RPMI8226 (cell line): ENCODE data around the gene SLC12A2.

Source experiments
- DNase-seq: peaks from one replicate; pipeline ENCODE4 v3.0.0-alpha.2; 2015

The SLC12A2 gene

GRCh38 chr5:128174951-128175350 is 91.4 kb downstream of the SLC12A2 start:
- DNase-seq = no peak

GRCh38 chr5:128192368-128192767 is 108.8 kb downstream of the SLC12A2 start:
- DNase-seq = no peak

GRCh38 chr5:128193665-128194390 is 110.3 kb downstream of the SLC12A2 start:
- DNase-seq = no peak

GRCh38 chr5:128195316-128195715 is 111.8 kb downstream of the SLC12A2 start:
- DNase-seq = no peak

- DNase-seq = no peak
Observed at GRCh38 chr5:128196080-128196479, 112.5 kb downstream of the SLC12A2 start.

GRCh38 chr5:128196791-128197190 is 113.2 kb downstream of the SLC12A2 start:
- no peak for DNase-seq

- DNase-seq = no peak
Observed at GRCh38 chr5:128197896-128198522, 114.4 kb downstream of the SLC12A2 start.

GRCh38 chr5:128199104-128199503 is 115.5 kb downstream of the SLC12A2 start:
- DNase-seq = no peak

GRCh38 chr5:128199611-128200010 is 116.0 kb downstream of the SLC12A2 start:
- DNase-seq = no peak

GRCh38 chr5:128201065-128201926 is 117.7 kb downstream of the SLC12A2 start:
- DNase-seq = peak; percentile 82

- DNase-seq = no peak
Observed at GRCh38 chr5:128202320-128202719, 118.8 kb downstream of the SLC12A2 start.

GRCh38 chr5:128208436-128208835 is 124.9 kb downstream of the SLC12A2 start:
- DNase-seq = no peak

- no peak for DNase-seq
Observed at GRCh38 chr5:128212191-128212806, 128.7 kb downstream of the SLC12A2 start.

GRCh38 chr5:128213340-128213739 is 129.8 kb downstream of the SLC12A2 start:
- DNase-seq = peak; percentile 57

- DNase-seq = no peak
Observed at GRCh38 chr5:128213833-128214232, 130.3 kb downstream of the SLC12A2 start.

- no peak for DNase-seq
Observed at GRCh38 chr5:128216285-128216684, 132.7 kb downstream of the SLC12A2 start.

- no peak for DNase-seq
Observed at GRCh38 chr5:128216860-128217531, 133.4 kb downstream of the SLC12A2 start.

GRCh38 chr5:128220841-128221240 is 137.3 kb downstream of the SLC12A2 start:
- DNase-seq = no peak

- DNase-seq = no peak
Observed at GRCh38 chr5:128224336-128224735, 140.8 kb downstream of the SLC12A2 start.

- DNase-seq = no peak
Observed at GRCh38 chr5:128225245-128226030, 141.9 kb downstream of the SLC12A2 start.

GRCh38 chr5:128228008-128228407 is 144.4 kb downstream of the SLC12A2 start:
- DNase-seq = no peak

- no peak for DNase-seq
Observed at GRCh38 chr5:128228521-128228920, 145.0 kb downstream of the SLC12A2 start.
